Neuronal stem cell (in vitro differentiated cells): Measurements from ENCODE around the gene FUBP3.

ENCODE experiments used
- DNase-seq: peaks from one replicate; pipeline ENCODE4 v3.0.0-alpha.2; 2013; ENCODE audit warnings: low spot score
- H2AFZ ChIP-seq: one replicate; pipeline ENCODE4 v1.6.1; 2013; ENCODE audit warnings: mild to moderate bottlenecking, low read length, inconsistent platforms
- H2AK5ac ChIP-seq: 2 replicates; pipeline ENCODE4 v1.6.1; 2013; ENCODE audit warnings: low read depth, mild to moderate bottlenecking, inconsistent platforms, low read length, moderate library complexity, mixed read lengths
- H2BK120ac ChIP-seq: 2 replicates; pipeline ENCODE4 v1.6.1; 2013; ENCODE audit warnings: low read depth, mild to moderate bottlenecking, inconsistent platforms, low read length, moderate library complexity, mixed read lengths
- H2BK12ac ChIP-seq: one replicate; pipeline ENCODE4 v1.6.1; 2013; ENCODE audit warnings: low read length, inconsistent platforms
- H2BK15ac ChIP-seq: 2 replicates; pipeline ENCODE4 v1.6.1; 2013; ENCODE audit warnings: mild to moderate bottlenecking, low read length, inconsistent platforms, mixed read lengths
- H2BK5ac ChIP-seq: one replicate; pipeline ENCODE4 v1.6.1; 2013; ENCODE audit warnings: inconsistent platforms, mild to moderate bottlenecking, low read length, moderate library complexity
- H3K14ac ChIP-seq: one replicate; pipeline ENCODE4 v1.6.1; 2013; ENCODE audit warnings: low read length, inconsistent platforms
- H3K18ac ChIP-seq: 2 replicates; pipeline ENCODE4 v1.6.1; 2013; ENCODE audit warnings: low read length, inconsistent platforms
- H3K23ac ChIP-seq: 2 replicates; pipeline ENCODE4 v1.6.1; 2013; ENCODE audit warnings: low read depth, mild to moderate bottlenecking, mixed read lengths, low read length, inconsistent platforms; ENCODE audit not compliant: poor library complexity
- H3K27ac ChIP-seq: replicated peaks from 3 replicates; pipeline ENCODE4 v1.5.1; 2013; ENCODE audit warnings: low read length, inconsistent platforms
- H3K27me3 ChIP-seq, 3 experiments: 2 replicates each; pipeline ENCODE4 v1.6.1; 2013; ENCODE audit warnings: low read length in 3 of 3, mild to moderate bottlenecking in 2 of 3, inconsistent platforms in 1 of 3, low read depth in 1 of 3, mixed read lengths in 1 of 3, moderate library complexity in 1 of 3; ENCODE audit not compliant: control insufficient read depth in 3 of 3, insufficient read depth in 3 of 3
- H3K36me3 ChIP-seq, 2 donors: replicated peaks in 1 of 2; 2 replicates each; pipeline ENCODE4 v1.6.1; 2013; ENCODE audit warnings: low read length in 2 of 2; ENCODE audit not compliant: control insufficient read depth in 2 of 2, insufficient read depth in 2 of 2
- H3K4ac ChIP-seq: 2 replicates; pipeline ENCODE4 v1.6.1; 2013; ENCODE audit warnings: inconsistent platforms, mild to moderate bottlenecking, low read length, moderate library complexity
- H3K4me1 ChIP-seq, 2 donors: 1 replicate in 1 of 2; 2 replicates in 1 of 2; pipeline ENCODE4 v1.6.1; 2013; ENCODE audit warnings: low read length in 2 of 2, low read depth in 1 of 2; ENCODE audit not compliant: control insufficient read depth in 2 of 2, insufficient read depth in 1 of 2
- H3K4me2 ChIP-seq: one replicate; pipeline ENCODE4 v1.6.1; 2013; ENCODE audit warnings: mild to moderate bottlenecking, low read length, inconsistent platforms; ENCODE audit not compliant: insufficient read depth, poor library complexity, severe bottlenecking
- H3K4me3 ChIP-seq, 2 donors: 2 replicates each; pipeline ENCODE4 v1.5.1; 2013; ENCODE audit warnings: low read length in 2 of 2, mild to moderate bottlenecking in 2 of 2, inconsistent platforms in 1 of 2, moderate library complexity in 1 of 2
- H3K79me1 ChIP-seq: one replicate; pipeline ENCODE4 v1.6.1; 2013; ENCODE audit warnings: low read depth, mild to moderate bottlenecking, inconsistent platforms, low read length, moderate library complexity
- H3K9ac ChIP-seq: one replicate; pipeline ENCODE4 v1.6.1; 2013; ENCODE audit warnings: mild to moderate bottlenecking, low read depth, low read length, inconsistent platforms; ENCODE audit not compliant: poor library complexity
- H3K9me3 ChIP-seq, 2 donors: replicated peaks in 1 of 2; 2 replicates each; pipeline versions ENCODE3 to v1.6.1; 2013; ENCODE audit warnings: low read length in 2 of 2, mild to moderate bottlenecking in 2 of 2, inconsistent platforms in 1 of 2, low read depth in 1 of 2, mixed read lengths in 1 of 2, moderate library complexity in 1 of 2; ENCODE audit not compliant: control insufficient read depth in 2 of 2, insufficient read depth in 1 of 2
- H4K8ac ChIP-seq: one replicate; pipeline ENCODE4 v1.6.1; 2013; ENCODE audit warnings: low read depth, mild to moderate bottlenecking, inconsistent platforms, low read length, moderate library complexity
- H4K91ac ChIP-seq: one replicate; pipeline ENCODE4 v1.6.1; 2013; ENCODE audit warnings: low read length, low read depth, mild to moderate bottlenecking, inconsistent platforms; ENCODE audit not compliant: poor library complexity
- WGBS, 2 donors: extraction: QIAGEN DNeasy Blood & Tissue Kit; methylation state at CpG; one replicate each; pipeline ENCODE4 v1.1.7; 2013; ENCODE audit warnings: missing lambda C conversion rate in 2 of 2, mixed read lengths in 1 of 2; ENCODE audit not compliant: insufficient read length in 2 of 2, insufficient replicate concordance in 1 of 2; ENCODE audit errors: extremely low coverage in 2 of 2; 5-methylcytosine and 5-hydroxymethylcytosine counted together

Gene FUBP3

DNA sequence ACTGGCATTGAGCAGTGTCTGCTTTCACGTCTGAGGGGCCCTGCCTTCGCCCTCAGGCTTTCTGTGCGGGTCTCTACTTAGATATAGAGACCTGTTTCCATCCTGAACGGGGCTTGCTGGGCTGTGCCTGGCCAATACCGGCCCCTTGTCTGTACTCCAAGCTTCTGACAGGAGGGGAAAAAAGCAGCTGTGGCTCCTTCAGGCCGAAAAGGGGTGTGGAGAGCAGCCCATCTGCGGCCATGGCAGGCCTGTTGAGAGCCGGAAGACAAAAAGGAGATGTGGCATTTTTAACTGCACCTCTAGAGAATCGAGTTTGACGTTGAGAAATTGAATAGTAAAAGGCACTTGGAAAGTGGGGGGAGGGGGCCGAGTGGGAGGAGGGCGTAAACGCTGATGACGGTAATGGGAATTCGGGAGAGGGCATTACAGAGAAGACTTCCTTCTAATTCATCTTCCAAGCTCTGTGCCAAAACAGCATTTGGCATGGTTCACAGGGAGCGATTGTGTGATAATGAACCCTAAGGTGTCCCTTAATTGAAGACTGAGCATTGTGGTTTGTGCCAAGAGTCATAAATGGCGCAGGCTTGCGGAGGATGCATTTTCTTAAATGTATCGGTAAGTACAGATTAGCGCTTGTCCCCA is 59.9 kb downstream of the FUBP3 start:
- no peak overlapping the region for H2BK120ac ChIP-seq
- no peak overlapping the region for H3K4me3 ChIP-seq
- H3K36me3 ChIP-seq: peaks cover 20 to 46% of the 10 kb centered on the region in 2 donors
- no peak overlapping the region for H2AK5ac ChIP-seq
- no peak overlapping the region for H2BK12ac ChIP-seq
- no CpG with 5 or more reads among the region's 20 CpGs for WGBS, 2 donors
- H3K4ac ChIP-seq: no peak overlapping the region
- H3K18ac ChIP-seq: peak overlapping the region; percentile 17
- H3K27me3 ChIP-seq: peaks cover 0 to 3% (median 0%) of the 10 kb centered on the region in 3 experiments
- H4K91ac ChIP-seq: no peak overlapping the region
- H3K4me1 ChIP-seq: peaks cover 0 to 11% of the 10 kb centered on the region in 2 donors
- H3K4me2 ChIP-seq: no peak overlapping the region
- H3K23ac ChIP-seq: no peak overlapping the region
- no peak overlapping the region for H3K27ac ChIP-seq
- H2BK15ac ChIP-seq: no peak overlapping the region
- H2AFZ ChIP-seq: no peak overlapping the region
- no peak overlapping the region for H2BK5ac ChIP-seq
- no peak overlapping the region for H3K9ac ChIP-seq
- no peak overlapping the region for H4K8ac ChIP-seq
- no peak overlapping the region for H3K14ac ChIP-seq
- no peaks in the 10 kb centered on the region for H3K9me3 ChIP-seq
- peaks cover under 1% of the 10 kb centered on the region for H3K79me1 ChIP-seq
- no peak for DNase-seq

GRCh38 chr9:130639866-130640555 is 60.6 kb downstream of the FUBP3 start:
- Histone ChIP-seq H3K4me3 (no peak overlapping the region), H3K14ac (peak overlapping the region; percentile 21), H2BK15ac (peak overlapping the region; percentile 1), H3K79me1 (no peaks in the 10 kb centered on the region), H3K9ac (no peak overlapping the region), H4K8ac (no peak overlapping the region), H3K9me3 (no peaks in the 10 kb centered on the region), H3K4me2 (no peak overlapping the region), H3K4me1 (peaks cover 0 to 11% of the 10 kb centered on the region in 2 donors), H3K18ac (peak overlapping the region; percentile 48), H3K23ac (no peak overlapping the region), H3K27ac (no peak overlapping the region), H3K36me3 (peaks cover 16 to 39% of the 10 kb centered on the region in 2 donors), H3K4ac (no peak overlapping the region), H4K91ac (no peak overlapping the region), H2BK12ac (peak overlapping the region; percentile 41), H2BK5ac (no peak overlapping the region), H3K27me3 (peaks cover 0 to 3% (median 0%) of the 10 kb centered on the region in 3 experiments), H2AFZ (no peak overlapping the region), H2BK120ac (no peak overlapping the region), H2AK5ac (peak overlapping the region; percentile 86)
- no peak for DNase-seq
- no CpG with 5 or more reads among the region's 17 CpGs for WGBS, 2 donors

DNA sequence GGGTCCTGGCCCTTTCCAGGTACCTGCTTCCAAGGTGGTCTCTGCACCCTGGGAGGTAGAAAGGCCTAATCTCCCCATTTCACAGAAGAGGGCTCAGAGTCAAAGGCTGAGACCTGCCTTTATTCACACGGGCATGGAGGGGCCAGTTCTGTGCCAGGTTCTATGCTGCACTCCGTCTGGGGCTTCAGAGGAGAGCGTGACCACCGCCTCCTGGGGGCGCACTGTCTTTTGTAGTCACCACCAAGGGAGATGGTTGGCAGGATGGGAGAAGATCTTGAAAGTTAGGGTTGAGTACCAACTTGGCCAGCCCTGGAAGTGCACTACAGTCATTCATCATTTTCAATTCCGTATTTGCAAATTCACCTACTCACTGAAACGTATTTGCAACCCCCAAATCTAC is 61.3 kb downstream of the FUBP3 start:
- Histone ChIP-seq H3K36me3 (peaks cover 13 to 33% of the 10 kb centered on the region in 2 donors), H3K9me3 (no peaks in the 10 kb centered on the region), H3K79me1 (no peaks in the 10 kb centered on the region), H3K9ac (no peak overlapping the region), H2BK12ac (peak overlapping the region; percentile 73), H2BK5ac (no peak overlapping the region), H3K23ac (no peak overlapping the region), H4K8ac (no peak overlapping the region), H2AK5ac (peak overlapping the region; percentile 86), H2AFZ (no peak overlapping the region), H3K4me2 (no peak overlapping the region), H3K18ac (no peak overlapping the region), H3K4me3 (no peak overlapping the region), H3K4me1 (peaks cover 0 to 11% of the 10 kb centered on the region in 2 donors), H3K27me3 (peaks cover 0 to 3% (median 0%) of the 10 kb centered on the region in 3 experiments), H3K4ac (no peak overlapping the region), H4K91ac (no peak overlapping the region), H2BK120ac (no peak overlapping the region), H3K27ac (no peak overlapping the region), H3K14ac (peak overlapping the region; percentile 94), H2BK15ac (no peak overlapping the region)
- no CpG with 5 or more reads among the region's 7 CpGs for WGBS, 2 donors
- no peak for DNase-seq

DNA sequence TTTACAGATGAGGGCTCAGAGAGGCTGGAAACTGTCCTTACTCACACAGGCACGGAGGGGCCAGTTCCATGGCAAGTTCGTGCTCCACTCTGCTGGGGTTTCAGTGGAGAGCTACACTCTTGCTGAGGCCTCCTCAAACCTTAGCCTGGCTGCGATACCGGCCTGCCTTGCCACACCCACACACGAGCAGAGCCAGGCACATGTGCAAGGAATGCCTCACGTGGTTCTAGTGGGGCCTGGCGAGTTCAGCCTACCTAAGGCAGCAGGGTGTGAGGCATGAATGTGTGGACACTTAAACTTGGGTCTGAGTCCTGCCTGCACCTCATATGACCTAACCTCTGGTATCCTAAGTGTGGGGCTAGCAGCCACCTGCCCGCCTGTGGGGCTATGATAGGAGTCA is 63.5 kb downstream of the FUBP3 start:
- Histone ChIP-seq H3K27me3 (peaks cover 0 to 3% (median 0%) of the 10 kb centered on the region in 3 experiments), H3K4me2 (no peak overlapping the region), H3K9ac (no peak overlapping the region), H2BK5ac (no peak overlapping the region), H2BK12ac (peak overlapping the region; percentile 14), H2BK15ac (peak overlapping the region; percentile 9), H3K4me3 (no peak overlapping the region), H4K91ac (no peak overlapping the region), H2BK120ac (no peak overlapping the region), H3K9me3 (no peaks in the 10 kb centered on the region), H3K36me3 (peaks cover 4 to 10% of the 10 kb centered on the region in 2 donors), H3K4me1 (peaks cover 0 to 11% of the 10 kb centered on the region in 2 donors), H3K14ac (peak overlapping the region; percentile 14), H3K27ac (no peak overlapping the region), H3K4ac (no peak overlapping the region), H2AFZ (no peak overlapping the region), H3K18ac (peak overlapping the region; percentile 38), H3K23ac (peak overlapping the region; percentile 25), H3K79me1 (no peaks in the 10 kb centered on the region), H4K8ac (peak overlapping the region; percentile 43), H2AK5ac (no peak overlapping the region)
- DNase-seq: no peak
- WGBS, 2 donors: no CpG with 5 or more reads among the region's 8 CpGs
